T-cell (primary cell): ENCODE data around the gene EEFSEC. TPM values are rescaled to one million over a fixed set of nuclear protein-coding genes. Genes with fewer than 3 reads are reported as not detected.
"Not testable (repeated sequence)": the region's sequence is repeated elsewhere in the genome, so short reads cannot be mapped to it uniquely, and the experiment has no call there.

Experiments used
- ATAC-seq, 4 experiments: fragments of 200-7000 bp in 3 of 4; fragments of 150-1000 bp in 1 of 4; cut with Tn5 transposase; replicated peaks in 1 of 4; 1 replicate in 3 of 4; 2 replicates in 1 of 4; pipeline ENCODE4 v1.10.0; 2021; ENCODE audit warnings: moderate library complexity in 3 of 4, mild to moderate bottlenecking in 2 of 4, moderate number of reproducible peaks in 1 of 4
- CTCF ChIA-PET, 2 donors: fragments of 300-600 bp; sonication (Branson Sonifier 250); formaldehyde crosslinking; loops; one replicate each; lab custom pipeline; 2022; ENCODE audit warnings: antibody characterized with exemption in 2 of 2; lab: Charles Lee
- POLR2A ChIA-PET, 2 donors: fragments of 300-600 bp; sonication (Branson Sonifier 250); formaldehyde crosslinking; loops; one replicate each; lab custom pipeline; 2022; ENCODE audit warnings: antibody characterized with exemption in 2 of 2; lab: Charles Lee
- DNase-seq, 35 experiments: peaks; one replicate each; pipeline versions ENCODE4 v3.0.0 to v3.0.0-alpha.2; 2013 to 2023
- H3K27ac ChIP-seq: one replicate; pipeline ENCODE4 v1.5.1; 2013; ENCODE audit warnings: low read length
- H3K27me3 ChIP-seq, 2 experiments: replicated peaks in 1 of 2; 1 replicate in 1 of 2; 2 replicates in 1 of 2; pipeline versions ENCODE4 v1.6.1 to v1.7.0; 2013; ENCODE audit warnings: low read length in 1 of 2, mixed read lengths in 1 of 2; ENCODE audit not compliant: control insufficient read depth in 2 of 2, insufficient read depth in 2 of 2; ENCODE audit errors: extremely low read depth in 1 of 2
- H3K36me3 ChIP-seq, 2 donors: 1 replicate in 1 of 2; 2 replicates in 1 of 2; pipeline versions ENCODE4 v1.6.1 to v1.7.0; 2013; ENCODE audit warnings: low read length in 1 of 2; ENCODE audit not compliant: control insufficient read depth in 2 of 2, insufficient read depth in 1 of 2; ENCODE audit errors: extremely low read depth in 1 of 2
- H3K4me1 ChIP-seq, 2 experiments: 1 replicate in 1 of 2; 2 replicates in 1 of 2; pipeline versions ENCODE4 v1.6.1 to v1.7.0; 2013; ENCODE audit warnings: low read length in 2 of 2, mixed read lengths in 1 of 2; ENCODE audit not compliant: insufficient read depth in 2 of 2, control insufficient read depth in 1 of 2; ENCODE audit errors: extremely low read depth in 1 of 2
- H3K4me3 ChIP-seq, 2 donors: 1 replicate in 1 of 2; 2 replicates in 1 of 2; pipeline versions ENCODE4 v1.5.1 to v1.7.0; 2013; ENCODE audit warnings: mild to moderate bottlenecking in 2 of 2, low read length in 1 of 2, moderate library complexity in 1 of 2; ENCODE audit not compliant: control insufficient read depth in 1 of 2; ENCODE audit errors: extremely low read depth in 1 of 2
- H3K9me3 ChIP-seq: 2 replicates; pipeline ENCODE4 v1.7.0; 2013
- H3K27ac Mint-ChIP-seq, 2 donors: one replicate each; pipeline ENCODE4 v1.8.0; 2020 to 2021; ENCODE audit warnings: mild to moderate bottlenecking in 2 of 2, mixed read lengths in 2 of 2
- H3K27me3 Mint-ChIP-seq, 2 donors: one replicate each; pipeline ENCODE4 v1.8.0; 2021 to 2022; ENCODE audit warnings: mixed read lengths in 2 of 2
- H3K36me3 Mint-ChIP-seq: one replicate; pipeline ENCODE4 v1.8.0; 2021; ENCODE audit warnings: mixed read lengths
- H3K4me1 Mint-ChIP-seq, 3 donors: one replicate each; pipeline ENCODE4 v1.8.0; 2020 to 2022; ENCODE audit warnings: mixed read lengths in 3 of 3, mild to moderate bottlenecking in 1 of 3
- H3K4me3 Mint-ChIP-seq, 3 donors: one replicate each; pipeline ENCODE4 v1.8.0; 2020 to 2022; ENCODE audit warnings: mild to moderate bottlenecking in 3 of 3, mixed read lengths in 3 of 3, moderate library complexity in 3 of 3
- H3K9me3 Mint-ChIP-seq, 3 donors: one replicate each; pipeline ENCODE4 v1.8.0; 2020 to 2022; ENCODE audit warnings: mixed read lengths in 3 of 3
- WGBS: methylation state at CpG from one replicate; pipeline ENCODE4 v1.1.5; 2013; ENCODE audit warnings: missing lambda C conversion rate; ENCODE audit not compliant: insufficient coverage; 5-methylcytosine and 5-hydroxymethylcytosine counted together
- total RNA-seq, 35 experiments: library from RNA in 6 of 35; stranded (reverse) in 6 of 35; fragments of 120-200 nt in 1 of 35; gene quantifications; one replicate each; pipeline versions ENCODE4 v1.2.1 to v1.2.4 and lab custom pipeline; 2013 to 2026

Gene EEFSEC
- total RNA-seq, 5 donors from 2014 or later (not counting 1 experiment from before 2014, with no cell fraction given): 15.9 to 21.1 (median 19.1) TPM

- H3K27me3 ChIP-seq: no peaks in the 10 kb centered on the region
- no peaks in the 10 kb centered on the region for H3K36me3 ChIP-seq
- no peaks in the 10 kb centered on the region for H3K27me3 Mint-ChIP-seq
- H3K27ac ChIP-seq: no peak overlapping the region
- DNase-seq (no peak), ATAC-seq (no peak)
- H3K9me3 ChIP-seq: no peaks in the 10 kb centered on the region
- no peak overlapping the region for H3K4me3 ChIP-seq
- WGBS: 92% methylated on average over 4 of the region's 5 CpGs
- CTCF ChIA-PET: no interaction called here
- no peak overlapping the region for H3K4me3 Mint-ChIP-seq
- H3K36me3 Mint-ChIP-seq: no peaks in the 10 kb centered on the region
- H3K4me1 ChIP-seq: peaks cover 5 to 17% of the 10 kb centered on the region in 2 experiments
- peaks cover 9 to 19% (median 18%) of the 10 kb centered on the region in 3 donors for H3K4me1 Mint-ChIP-seq
- peaks cover 0 to 4% (median 3%) of the 10 kb centered on the region in 3 donors for H3K9me3 Mint-ChIP-seq
- POLR2A ChIA-PET: no interaction called here
- no peak overlapping the region for H3K27ac Mint-ChIP-seq
These were observed 3.6 kb upstream of the EEFSEC start for GRCh38 chr3:128149650-128150049.

DNA sequence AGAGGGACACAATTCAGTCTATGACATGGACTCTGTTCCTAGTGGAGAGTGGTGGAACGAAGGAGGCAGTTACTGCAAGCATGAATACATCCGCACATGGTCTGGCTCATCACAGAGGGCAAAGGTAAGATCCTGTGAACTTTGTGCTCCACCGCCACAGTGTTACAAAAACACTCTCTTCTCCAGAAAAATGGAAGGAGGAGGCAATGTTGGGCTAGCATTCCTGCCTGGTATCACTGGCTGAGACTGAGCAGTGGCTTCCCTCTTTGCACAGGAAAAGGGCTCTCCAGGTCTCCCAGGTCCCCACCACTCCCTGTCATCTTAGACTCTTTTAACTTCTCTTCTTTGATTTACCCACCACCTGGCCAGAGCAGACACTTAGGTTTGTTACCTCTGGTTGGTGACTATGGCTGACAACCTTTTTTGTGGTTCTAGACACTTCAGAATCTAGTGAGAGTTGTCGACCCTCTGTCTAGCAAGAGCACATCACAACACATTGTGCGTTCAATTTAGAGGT is 1.5 kb upstream of the EEFSEC start:
- Histone ChIP-seq H3K9me3 (no peaks in the 10 kb centered on the region), H3K4me1 (peaks cover 7 to 22% of the 10 kb centered on the region in 2 experiments), H3K27ac (no peak overlapping the region), H3K27me3 (no peaks in the 10 kb centered on the region), H3K4me3 (no peak overlapping the region), H3K36me3 (no peaks in the 10 kb centered on the region)
- ChIA-PET CTCF (interaction anchor here (0.6 to 2.9 kb wide), 3 partner anchors 18 to 1169 kb away, joined by 3 to 19 read pairs (median 10); partner anchors contain the start of genes PLXNA1 (in 1 of the 2) and RUVBL1 (in 1 of the 2)), POLR2A (no interaction called here)
- Mint-ChIP-seq H3K27me3 (no peaks in the 10 kb centered on the region), H3K36me3 (peaks cover 12% of the 10 kb centered on the region), H3K27ac (peak overlapping the region; percentile 68 to 76), H3K4me1 (peaks cover 27 to 37% (median 36%) of the 10 kb centered on the region in 3 donors), H3K4me3 (peak overlapping the region; percentile 6 to 60 (median 41)), H3K9me3 (peaks cover 0 to 4% (median 3%) of the 10 kb centered on the region in 3 donors)
- no CpG with 5 or more reads among the region's 5 CpGs for WGBS
- ATAC-seq (no peak), DNase-seq (peak in 1 of 35 experiments; percentile 22)

GRCh38 chr3:128152419-128153155 is 694 bp upstream of the EEFSEC start:
- ATAC-seq (peak; percentile 52 to 75 (median 57)), DNase-seq (peak in 16 of 35 experiments; percentile 14 to 80 (median 62))
- peaks cover 27 to 39% (median 37%) of the 10 kb centered on the region in 3 donors for H3K4me1 Mint-ChIP-seq
- CTCF ChIA-PET: interaction anchor here (0.5 to 2.9 kb wide), 7 partner anchors 19 to 1170 kb away, joined by 3 to 19 read pairs (median 3); partner anchors contain the start of genes PLXNA1 (in 1 of the 2) and RUVBL1 (in 1 of the 2)
- peaks cover 20% of the 10 kb centered on the region for H3K36me3 Mint-ChIP-seq
- POLR2A ChIA-PET: interaction anchor here (0.6 to 2.0 kb wide), 4 partner anchors 9 to 87 kb away, joined by 3 to 10 read pairs (median 6); partner anchors contain the start of gene RUVBL1 (in 1 of the 2)
- peak overlapping the region; percentile 95 to 97 for H3K27ac Mint-ChIP-seq
- Histone ChIP-seq H3K4me1 (peaks cover 7 to 22% of the 10 kb centered on the region in 2 experiments), H3K4me3 (peak overlapping the region; percentile 66 to 83), H3K36me3 (no peaks in the 10 kb centered on the region), H3K9me3 (no peaks in the 10 kb centered on the region), H3K27ac (peak overlapping the region; percentile 78), H3K27me3 (no peaks in the 10 kb centered on the region)
- no peaks in the 10 kb centered on the region for H3K27me3 Mint-ChIP-seq
- H3K4me3 Mint-ChIP-seq: peak overlapping the region; percentile 84 to 94 (median 92)
- H3K9me3 Mint-ChIP-seq: peaks cover 0 to 4% (median 3%) of the 10 kb centered on the region in 3 donors
- WGBS: 73% methylated on average over 8 of the region's 29 CpGs

DNA sequence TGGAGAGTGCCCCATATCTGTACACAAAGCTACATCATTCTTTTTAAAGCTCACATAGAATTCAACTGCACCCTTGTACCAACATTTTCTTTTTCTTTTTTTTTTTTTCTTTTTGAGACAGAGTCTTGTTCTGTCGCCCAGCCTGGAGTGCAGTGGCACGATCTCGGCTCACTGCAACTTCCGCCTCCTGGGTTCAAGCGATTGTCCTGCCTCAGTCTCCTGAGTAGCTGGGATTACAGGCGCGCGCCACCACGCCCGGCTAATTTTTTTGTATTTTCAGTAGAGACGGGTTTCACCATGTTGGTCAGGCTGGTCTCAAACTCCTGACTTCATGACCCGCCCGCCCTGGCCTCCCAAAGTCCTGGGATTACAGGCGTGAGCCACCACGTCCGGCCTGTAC is 1.1 kb downstream of the EEFSEC start:
- 85% methylated on average over 11 of the region's 16 CpGs for WGBS
- H3K4me1 Mint-ChIP-seq: peaks cover 34 to 49% (median 44%) of the 10 kb centered on the region in 3 donors
- not testable (repeated sequence) for H3K27ac ChIP-seq, H3K36me3 ChIP-seq, H3K9me3 Mint-ChIP-seq, H3K27me3 Mint-ChIP-seq, ATAC-seq, H3K9me3 ChIP-seq, DNase-seq, H3K27me3 ChIP-seq
- peak overlapping the region in 1 of 2 donors; percentile 66 for H3K4me3 ChIP-seq
- peak overlapping the region; percentile 84 to 94 (median 92) for H3K4me3 Mint-ChIP-seq
- peak overlapping the region; percentile 58 to 75 for H3K27ac Mint-ChIP-seq
- CTCF ChIA-PET: interaction anchor here (0.6 to 2.9 kb wide), 7 partner anchors 21 to 1632 kb away, joined by 3 to 19 read pairs (median 3); partner anchors contain the start of gene RUVBL1 (in 1 of the 2)
- H3K4me1 ChIP-seq: peaks cover 7 to 22% of the 10 kb centered on the region in 2 experiments
- H3K36me3 Mint-ChIP-seq: peaks cover 35% of the 10 kb centered on the region
- POLR2A ChIA-PET: interaction anchor here (0.5 to 0.7 kb wide), 3 partner anchors 147 to 483 kb away, joined by 6 to 7 read pairs (median 6); no protein-coding TSS in a partner anchor

- ChIA-PET CTCF (no interaction called here), POLR2A (no interaction called here)
- Mint-ChIP-seq H3K27ac (no peak overlapping the region), H3K36me3 (peaks cover 48% of the 10 kb centered on the region), H3K4me1 (peaks cover 45 to 63% (median 54%) of the 10 kb centered on the region in 3 donors), H3K4me3 (peak overlapping the region in 1 of 3 donors; percentile 23), H3K9me3 (peaks cover 0 to 4% (median 3%) of the 10 kb centered on the region in 3 donors), H3K27me3 (no peaks in the 10 kb centered on the region)
- peaks cover 7 to 22% of the 10 kb centered on the region in 2 experiments for H3K4me1 ChIP-seq
- DNase-seq (no peak), ATAC-seq (no peak)
- H3K9me3 ChIP-seq: no peaks in the 10 kb centered on the region
- H3K36me3 ChIP-seq: no peaks in the 10 kb centered on the region
- H3K27ac ChIP-seq: no peak overlapping the region
- H3K4me3 ChIP-seq: no peak overlapping the region
- 100% methylated on average over 2 of the region's 3 CpGs for WGBS
- H3K27me3 ChIP-seq: no peaks in the 10 kb centered on the region
These were observed 2.5 kb downstream of the EEFSEC start for GRCh38 chr3:128155616-128156360.

- Mint-ChIP-seq H3K4me1 (peaks cover 50 to 76% (median 53%) of the 10 kb centered on the region in 3 donors), H3K4me3 (no peak overlapping the region), H3K27ac (no peak overlapping the region), H3K27me3 (no peaks in the 10 kb centered on the region), H3K9me3 (no peaks in the 10 kb centered on the region), H3K36me3 (peaks cover 70% of the 10 kb centered on the region)
- Histone ChIP-seq H3K36me3 (no peaks in the 10 kb centered on the region), H3K9me3 (no peaks in the 10 kb centered on the region), H3K4me3 (no peak overlapping the region), H3K4me1 (peaks cover 0 to 5% of the 10 kb centered on the region in 2 experiments), H3K27me3 (no peaks in the 10 kb centered on the region), H3K27ac (no peak overlapping the region)
- ChIA-PET POLR2A (no interaction called here), CTCF (no interaction called here)
- no CpG with 5 or more reads among the region's 5 CpGs for WGBS
- ATAC-seq (no peak), DNase-seq (no peak)
These were observed 7.4 kb downstream of the EEFSEC start for GRCh38 chr3:128160661-128161060.
